ENCODE measurements around the gene MAN2A2.

Gene MAN2A2

DNA sequence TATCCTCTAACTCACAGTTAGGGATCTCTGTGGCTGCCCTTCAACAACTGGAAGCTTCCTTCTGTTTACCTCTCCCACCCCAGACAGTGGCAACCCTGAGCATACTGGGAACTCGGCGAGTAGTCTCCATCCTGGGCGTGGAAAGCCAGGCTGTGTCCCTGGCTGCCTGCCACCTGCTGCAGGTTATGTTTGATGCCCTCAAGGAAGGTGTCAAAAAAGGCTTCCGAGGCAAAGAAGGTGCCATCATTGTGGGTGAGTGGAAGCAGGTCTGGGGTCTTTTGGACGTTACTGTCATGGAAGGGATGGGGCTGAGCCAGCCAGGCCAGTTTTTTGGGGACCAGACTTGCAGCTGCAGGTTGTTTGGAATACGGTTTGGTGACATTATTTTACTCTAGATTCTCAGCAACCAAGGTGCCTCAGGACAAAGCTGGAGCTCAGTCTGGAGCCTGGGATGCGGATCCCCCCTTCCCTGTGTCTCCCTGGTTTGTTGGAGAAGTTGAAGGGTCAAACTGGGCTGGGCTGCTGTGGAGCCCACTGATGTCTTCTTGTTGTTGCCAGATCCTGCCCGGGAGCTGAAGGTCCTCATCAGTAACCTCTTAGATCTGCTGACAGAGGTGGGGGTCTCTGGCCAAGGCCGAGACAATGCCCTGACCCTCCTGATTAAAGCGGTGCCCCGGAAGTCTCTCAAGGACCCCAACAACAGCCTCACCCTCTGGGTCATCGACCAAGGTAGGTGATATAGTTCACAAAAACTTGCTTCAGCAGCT is 39.4 kb downstream of the MAN2A2 start:
- Histone ChIP-seq H3K4me1 (ENCODE audit: insufficient read depth, low read length, severe bottlenecking) (no peaks in the 10 kb centered on the region), H3K9me3 (ENCODE audit: low read length) (no peaks in the 10 kb centered on the region), H4K20me1 (ENCODE audit: insufficient read depth, low read length) (no peaks in the 10 kb centered on the region), H3K79me2 (ENCODE audit: insufficient read depth, low read length) (no peaks in the 10 kb centered on the region), H3K4me2 (ENCODE audit: low read length) (no peak overlapping the region), H3F3A (ENCODE audit: insufficient read depth, low read length) (no peaks in the 10 kb centered on the region), H3K36me3 (ENCODE audit: insufficient read depth, low read length) (peaks cover 76% of the 10 kb centered on the region), H3K27me3 (ENCODE audit: insufficient read depth, low read length) (no peaks in the 10 kb centered on the region), H3K27ac (ENCODE audit: low read depth, low read length, poor library complexity, severe bottlenecking) (no peak overlapping the region), H3K4me3 (ENCODE audit: low read depth, low read length, poor library complexity, severe bottlenecking) (no peak overlapping the region), H3K9me2 (ENCODE audit: low read depth, low read length) (no peaks in the 10 kb centered on the region), H2AFZ (ENCODE audit: low read length) (no peak overlapping the region), H3K9ac (ENCODE audit: low read length) (no peak overlapping the region)
- no peak for TF ChIP-seq EZH2 (IDR thresholded peaks at IDR 0.05; ENCODE audit: borderline replicate concordance, low read length)
- TF ChIP-seq, protein P1, sequence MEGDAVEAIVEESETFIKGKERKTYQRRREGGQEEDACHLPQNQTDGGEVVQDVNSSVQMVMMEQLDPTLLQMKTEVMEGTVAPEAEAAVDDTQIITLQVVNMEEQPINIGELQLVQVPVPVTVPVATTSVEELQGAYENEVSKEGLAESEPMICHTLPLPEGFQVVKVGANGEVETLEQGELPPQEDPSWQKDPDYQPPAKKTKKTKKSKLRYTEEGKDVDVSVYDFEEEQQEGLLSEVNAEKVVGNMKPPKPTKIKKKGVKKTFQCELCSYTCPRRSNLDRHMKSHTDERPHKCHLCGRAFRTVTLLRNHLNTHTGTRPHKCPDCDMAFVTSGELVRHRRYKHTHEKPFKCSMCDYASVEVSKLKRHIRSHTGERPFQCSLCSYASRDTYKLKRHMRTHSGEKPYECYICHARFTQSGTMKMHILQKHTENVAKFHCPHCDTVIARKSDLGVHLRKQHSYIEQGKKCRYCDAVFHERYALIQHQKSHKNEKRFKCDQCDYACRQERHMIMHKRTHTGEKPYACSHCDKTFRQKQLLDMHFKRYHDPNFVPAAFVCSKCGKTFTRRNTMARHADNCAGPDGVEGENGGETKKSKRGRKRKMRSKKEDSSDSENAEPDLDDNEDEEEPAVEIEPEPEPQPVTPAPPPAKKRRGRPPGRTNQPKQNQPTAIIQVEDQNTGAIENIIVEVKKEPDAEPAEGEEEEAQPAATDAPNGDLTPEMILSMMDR (IDR thresholded peaks at IDR 0.05; ENCODE audit: low read length), result no peak

DNA sequence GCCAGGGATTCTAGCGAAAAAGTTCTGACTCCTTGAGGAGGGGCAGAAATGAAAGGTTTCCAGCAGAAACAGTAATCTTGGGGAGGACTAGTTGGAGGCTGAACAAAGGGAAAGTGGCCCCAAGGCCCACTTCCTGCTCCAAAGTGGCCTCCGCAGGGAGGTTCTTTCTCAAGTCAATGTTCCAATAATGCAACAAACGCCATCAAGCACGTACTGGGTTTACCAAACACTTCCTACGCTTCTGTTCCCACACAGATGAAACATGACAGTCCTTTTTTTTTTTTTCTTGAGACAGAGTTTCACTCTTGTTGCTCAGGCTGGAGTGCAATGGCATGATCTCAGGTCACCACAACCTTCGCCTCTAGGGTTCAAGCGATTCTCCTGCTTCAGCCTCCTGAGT is 42.0 kb downstream of the MAN2A2 start:
- TF ChIP-seq, protein P1 (IDR thresholded peaks at IDR 0.05; ENCODE audit: low read length), result no peak
- TF ChIP-seq EZH2 (IDR thresholded peaks at IDR 0.05; ENCODE audit: borderline replicate concordance, low read length), result no peak
- no peaks in the 10 kb centered on the region for H3K79me2 ChIP-seq (ENCODE audit: insufficient read depth, low read length)
- no peak overlapping the region for H3K4me2 ChIP-seq (ENCODE audit: low read length)
- H3K9me2 ChIP-seq (ENCODE audit: low read depth, low read length), result no peaks in the 10 kb centered on the region
- H3K36me3 ChIP-seq (ENCODE audit: insufficient read depth, low read length), result peaks cover 81% of the 10 kb centered on the region
- H4K20me1 ChIP-seq (ENCODE audit: insufficient read depth, low read length), result no peaks in the 10 kb centered on the region
- no peaks in the 10 kb centered on the region for H3K9me3 ChIP-seq (ENCODE audit: low read length)
- H3F3A ChIP-seq (ENCODE audit: insufficient read depth, low read length), result no peaks in the 10 kb centered on the region
- H3K27me3 ChIP-seq (ENCODE audit: insufficient read depth, low read length), result no peaks in the 10 kb centered on the region
- no peak overlapping the region for H3K9ac ChIP-seq (ENCODE audit: low read length)
- no peak overlapping the region for H3K4me3 ChIP-seq (ENCODE audit: low read depth, low read length, poor library complexity, severe bottlenecking)
- H2AFZ ChIP-seq (ENCODE audit: low read length), result no peak overlapping the region
- H3K27ac ChIP-seq (ENCODE audit: low read depth, low read length, poor library complexity, severe bottlenecking), result no peak overlapping the region
- no peaks in the 10 kb centered on the region for H3K4me1 ChIP-seq (ENCODE audit: insufficient read depth, low read length, severe bottlenecking)

- peaks cover 81% of the 10 kb centered on the region for H3K36me3 ChIP-seq (ENCODE audit: insufficient read depth, low read length)
- TF ChIP-seq EZH2 (IDR thresholded peaks at IDR 0.05; ENCODE audit: borderline replicate concordance, low read length), result no peak
- TF ChIP-seq, protein P1 (IDR thresholded peaks at IDR 0.05; ENCODE audit: low read length), result no peak
Observed at GRCh38 chr15:90946538-90946937, 43.4 kb downstream of the MAN2A2 start.

More at GRCh38 chr15:90946538-90946937, 43.4 kb downstream of the MAN2A2 start:
- Histone ChIP-seq H2AFZ (ENCODE audit: low read length) (no peak overlapping the region), H3K9ac (ENCODE audit: low read length) (no peak overlapping the region), H3K4me2 (ENCODE audit: low read length) (no peak overlapping the region), H3K27ac (ENCODE audit: low read depth, low read length, poor library complexity, severe bottlenecking) (no peak overlapping the region), H3K9me3 (ENCODE audit: low read length) (no peaks in the 10 kb centered on the region), H3K4me3 (ENCODE audit: low read depth, low read length, poor library complexity, severe bottlenecking) (no peak overlapping the region), H3K27me3 (ENCODE audit: insufficient read depth, low read length) (no peaks in the 10 kb centered on the region), H3K79me2 (ENCODE audit: insufficient read depth, low read length) (no peaks in the 10 kb centered on the region), H3K4me1 (ENCODE audit: insufficient read depth, low read length, severe bottlenecking) (no peaks in the 10 kb centered on the region), H4K20me1 (ENCODE audit: insufficient read depth, low read length) (no peaks in the 10 kb centered on the region), H3K9me2 (ENCODE audit: low read depth, low read length) (no peaks in the 10 kb centered on the region), H3F3A (ENCODE audit: insufficient read depth, low read length) (no peaks in the 10 kb centered on the region)

Data from OCI-LY1 (cell line).